Measurements from ENCODE around the gene KY.
A peak's percentile ranks its signal among the peaks of the same experiment; 100 is the strongest.
"Not testable (repeated sequence)": the region's sequence is repeated elsewhere in the genome, so short reads cannot be mapped to it uniquely, and the experiment has no call there.

Gene KY

GRCh38 chr3:134608023-134608770 is 42.6 kb downstream of the KY start:
- intact Hi-C loops (cut with DNase I), result no loop called here
- peak in 2 of 10 donors; percentile 43 to 50 for DNase-seq

- intact Hi-C loops (cut with DNase I), result no loop called here
- peak in 2 of 10 donors; percentile 30 to 76 for DNase-seq
Measured at GRCh38 chr3:134607054-134608022, 43.5 kb downstream of the KY start.

- intact Hi-C loops (cut with DNase I), result no loop called here
Measured at GRCh38 chr3:134606033-134607025, 44.5 kb downstream of the KY start.

DNA sequence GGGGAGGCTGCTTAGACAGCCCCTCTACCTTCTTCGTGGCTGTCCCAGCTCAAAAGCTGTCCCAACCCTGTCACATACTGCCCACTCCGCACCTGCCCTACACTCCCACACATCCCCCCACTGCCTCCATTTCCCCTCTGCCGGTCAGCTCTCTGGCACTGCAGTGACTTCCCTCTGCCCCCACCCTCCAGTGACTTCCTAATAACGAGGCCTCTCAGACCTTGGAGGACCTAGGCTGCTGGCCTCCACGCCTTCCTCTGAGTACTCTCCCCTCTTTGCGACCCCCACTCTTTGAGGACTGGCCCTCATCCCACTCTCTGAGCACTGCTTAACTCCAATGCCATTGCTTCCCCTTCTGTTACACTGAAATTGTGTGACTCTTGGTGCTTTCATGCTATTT is 45.3 kb downstream of the KY start:
- DNase-seq, result peak in 1 of 10 donors; percentile 14
- intact Hi-C loops (cut with DNase I), result no loop called here

More at GRCh38 chr3:134606033-134607025, 44.5 kb downstream of the KY start:
- peak in 2 of 10 donors; percentile 35 to 63 for DNase-seq

DNA sequence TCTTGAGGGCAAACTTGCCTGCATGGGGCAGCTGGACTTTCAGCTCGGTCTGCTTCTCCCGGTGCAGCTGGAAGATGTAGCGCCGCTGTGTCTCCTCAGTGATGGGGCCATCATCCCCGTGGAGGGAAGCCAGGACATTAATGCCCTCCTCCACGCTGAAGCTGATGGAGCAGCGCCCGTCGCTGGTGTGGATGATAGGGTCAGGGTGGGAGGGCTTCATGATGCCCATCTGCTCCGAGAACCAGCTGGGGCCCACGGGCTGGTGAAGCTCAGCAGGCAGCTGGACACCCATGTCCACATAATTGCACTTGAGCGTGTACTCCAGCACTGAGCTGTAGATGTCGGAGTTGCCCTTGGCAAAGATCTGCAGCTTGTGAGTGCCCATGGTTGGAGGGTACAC is 46.9 kb downstream of the KY start:
- peak in 2 of 10 donors; percentile 49 to 74 for DNase-seq
- intact Hi-C loops (cut with DNase I), result loop anchor here (5.0 kb wide), 1 partner anchor 898 kb away; no protein-coding TSS in a partner anchor

DNA sequence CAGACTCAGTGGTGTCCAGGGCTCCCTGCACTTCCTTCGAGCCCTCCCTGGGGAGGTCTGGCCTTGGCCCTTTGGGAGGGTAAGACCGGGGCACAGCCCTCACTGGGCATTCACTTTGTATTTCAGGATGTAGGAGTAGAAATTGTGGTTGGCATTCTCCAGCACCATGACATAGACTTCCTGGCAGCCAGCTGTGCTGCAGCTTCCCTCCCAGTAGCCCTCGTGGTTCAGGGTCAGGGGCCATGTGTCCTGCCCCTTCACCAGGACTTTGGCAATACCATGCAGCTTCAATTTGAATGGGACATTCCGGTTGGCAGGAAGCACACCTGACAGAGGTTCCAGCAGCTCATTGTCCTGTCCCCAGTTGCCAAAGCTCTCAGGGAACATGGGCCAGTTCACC is 47.3 kb downstream of the KY start:
- DNase-seq, result peak in 2 of 10 donors; percentile 30 to 56
- intact Hi-C loops (cut with DNase I), result loop anchor here (5.0 kb wide), 1 partner anchor 899 kb away; no protein-coding TSS in a partner anchor

GRCh38 chr3:134602440-134602814 is 48.4 kb downstream of the KY start:
- no peak for DNase-seq
- intact Hi-C loops (cut with DNase I), result loop anchor here (5.0 kb wide), 1 partner anchor 900 kb away; no protein-coding TSS in a partner anchor

GRCh38 chr3:134601539-134602439 is 49.0 kb downstream of the KY start:
- DNase-seq, result peak; percentile 48 to 96 (median 72)
- intact Hi-C loops (cut with DNase I), result loop anchor here (1.0 to 5.0 kb wide), 3 partner anchors 39 to 1294 kb away; no protein-coding TSS in a partner anchor

GRCh38 chr3:134600685-134601463 is 49.9 kb downstream of the KY start:
- DNase-seq, result peak; percentile 56 to 97 (median 80)
- intact Hi-C loops (cut with DNase I), result loop anchor here (1.0 to 5.0 kb wide), 4 partner anchors 40 to 1294 kb away; partner anchors contain the start of gene EPHB1

GRCh38 chr3:134600206-134600605 is 50.6 kb downstream of the KY start:
- intact Hi-C loops (cut with DNase I), result loop anchor here (1.0 to 5.0 kb wide), 3 partner anchors 41 to 902 kb away; partner anchors contain the start of gene EPHB1
- no peak for DNase-seq

DNA sequence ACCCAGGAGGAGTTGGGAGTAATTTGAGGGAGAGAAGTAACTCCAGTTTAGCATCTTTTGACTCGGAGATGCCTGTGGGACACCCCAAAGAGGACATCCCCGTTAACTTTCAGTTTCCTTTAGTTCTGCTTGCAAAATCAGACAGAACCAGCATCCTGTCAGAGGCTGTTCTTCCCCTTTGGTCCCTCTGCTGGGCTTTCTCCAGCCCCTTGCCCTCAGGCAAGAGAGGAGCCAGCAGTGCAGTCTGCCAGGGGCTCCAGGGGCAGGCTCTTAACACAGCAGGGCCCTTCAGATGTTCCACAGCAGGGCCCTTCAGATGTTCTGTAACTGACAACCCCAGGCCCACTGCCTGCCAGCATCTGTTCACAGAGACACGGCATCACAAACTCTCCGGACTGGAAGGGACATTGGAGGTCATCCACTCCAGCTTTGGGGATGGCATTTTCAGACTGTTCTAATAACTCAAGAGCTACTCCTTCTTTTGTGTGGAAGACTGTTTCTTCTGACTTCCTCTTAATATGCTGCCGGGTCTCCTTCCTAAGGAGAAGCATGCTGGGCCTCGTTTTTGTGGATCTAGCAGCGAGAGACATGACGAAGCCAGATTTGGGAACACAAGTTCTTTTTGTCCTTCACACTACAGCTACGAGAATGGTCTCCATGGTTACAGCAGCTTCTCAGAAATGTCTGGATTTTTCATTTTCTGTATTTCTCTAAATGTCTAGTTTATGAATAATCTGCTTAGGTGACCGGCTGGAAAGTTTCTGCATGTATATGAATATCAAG is 51.9 kb downstream of the KY start:
- DNase-seq, result peak in 3 of 10 donors; percentile 37 to 83 (median 63)
- intact Hi-C loops (cut with DNase I), result no loop called here

GRCh38 chr3:134597390-134597970 is 53.3 kb downstream of the KY start:
- intact Hi-C loops (cut with DNase I), result no loop called here
- peak in 1 of 10 donors; percentile 19 for DNase-seq

GRCh38 chr3:134594986-134595385 is 55.8 kb downstream of the KY start:
- DNase-seq; intact Hi-C loops (cut with DNase I): not testable (repeated sequence)

GRCh38 chr3:134594331-134594741 is 56.5 kb downstream of the KY start:
- peak in 1 of 10 donors; percentile 60 for DNase-seq
- intact Hi-C loops (cut with DNase I), result no loop called here

DNA sequence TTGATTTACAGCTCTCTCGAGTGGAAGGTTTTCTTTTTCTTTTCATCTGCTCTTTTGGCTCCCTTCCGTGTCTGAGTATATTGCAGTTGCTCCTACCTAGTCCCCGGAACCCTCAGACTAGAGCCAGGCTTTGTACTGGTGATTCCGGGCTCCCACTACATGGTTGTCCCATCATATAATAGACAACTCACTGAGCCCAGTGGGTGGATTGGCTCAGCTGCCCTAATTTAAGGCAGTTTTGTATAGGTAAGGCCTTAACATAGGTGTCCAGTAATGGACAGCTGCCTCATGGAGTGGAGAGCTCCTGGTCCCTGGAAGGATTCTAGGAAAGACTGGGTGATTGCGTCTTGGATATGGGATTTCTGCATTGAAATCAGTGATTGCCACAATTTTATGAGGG is 58.0 kb downstream of the KY start:
- DNase-seq, result no peak
- intact Hi-C loops (cut with DNase I), result no loop called here

- no peak for DNase-seq
- intact Hi-C loops (cut with DNase I), result no loop called here
Measured at GRCh38 chr3:134590766-134591165, 60.1 kb downstream of the KY start.
